IMR-90 (cell line): ENCODE data around the gene CD81. TPM values are rescaled to one million over a fixed set of nuclear protein-coding genes. Genes with fewer than 3 reads are reported as not detected.

ENCODE experiments used
- ATAC-seq: fragments of 200-7000 bp; cut with Tn5 transposase; 2 replicates; pipeline ENCODE4 v1.9.1; 2020; ENCODE audit warnings: low read depth, mild to moderate bottlenecking, moderate library complexity
- BruUV-seq: library from RNA; stranded (reverse); fragments of 400-500 nt; replicated peaks from 2 replicates; lab custom pipeline; 2021; lab: Mats Ljungman, UMichigan
- CTCF ChIA-PET: fragments of 300-600 bp; formaldehyde crosslinking; extraction: SDS; loops from one replicate; lab custom pipeline; 2021; ENCODE audit warnings: antibody characterized with exemption; lab: Yijun Ruan, JAX
- POLR2A ChIA-PET: fragments of 300-600 bp; sonication (Branson Sonifier 250); formaldehyde crosslinking; loops from one replicate; lab custom pipeline; 2022; ENCODE audit warnings: antibody characterized with exemption; ENCODE audit not compliant: unreplicated experiment; lab: Charles Lee
- DNase-seq: peaks from one replicate; pipeline ENCODE4 v3.0.0; 2013
- H2AFZ ChIP-seq: replicated peaks from 2 replicates; pipeline ENCODE3; 2013; ENCODE audit warnings: low read length, mild to moderate bottlenecking; ENCODE audit not compliant: poor library complexity
- H2AK5ac ChIP-seq: 2 replicates; pipeline ENCODE4 v1.6.1; 2013; ENCODE audit warnings: low read depth, low read length, inconsistent platforms
- H2AK9ac ChIP-seq: replicated peaks from 2 replicates; pipeline ENCODE3; 2013; ENCODE audit warnings: mild to moderate bottlenecking, low read depth, low read length, moderate library complexity; ENCODE audit not compliant: poor library complexity
- H2BK120ac ChIP-seq: 2 replicates; pipeline ENCODE4 v1.6.1; 2013; ENCODE audit warnings: low read depth, low read length, inconsistent platforms
- H2BK15ac ChIP-seq: 3 replicates; pipeline ENCODE4 v1.6.1; 2013; ENCODE audit warnings: low read depth, low read length, inconsistent platforms
- H2BK20ac ChIP-seq: 2 replicates; pipeline ENCODE4 v1.6.1; 2013; ENCODE audit warnings: low read depth, mild to moderate bottlenecking, inconsistent platforms, low read length, moderate library complexity
- H2BK5ac ChIP-seq: 2 replicates; pipeline ENCODE4 v1.6.1; 2013; ENCODE audit warnings: mild to moderate bottlenecking, low read depth, low read length, inconsistent platforms; ENCODE audit not compliant: poor library complexity, severe bottlenecking
- H3K14ac ChIP-seq: replicated peaks from 2 replicates; pipeline ENCODE4 v1.6.1; 2013; ENCODE audit warnings: low read depth, low read length, inconsistent platforms
- H3K18ac ChIP-seq: 2 replicates; pipeline ENCODE4 v1.6.1; 2013; ENCODE audit warnings: low read depth, low read length, control low read depth
- H3K23ac ChIP-seq: 2 replicates; pipeline ENCODE4 v1.6.1; 2013; ENCODE audit warnings: low read depth, low read length, inconsistent platforms
- H3K27ac ChIP-seq: 2 replicates; pipeline ENCODE4 v1.5.1; 2013; ENCODE audit warnings: mild to moderate bottlenecking, control low read depth, low read length; ENCODE audit not compliant: insufficient read depth
- H3K27me3 ChIP-seq: 2 replicates; pipeline ENCODE4 v1.6.1; 2013; ENCODE audit warnings: low read length; ENCODE audit not compliant: control insufficient read depth, insufficient read depth
- H3K36me3 ChIP-seq: 2 replicates; pipeline ENCODE4 v1.6.1; 2013; ENCODE audit warnings: low read length, mixed read lengths; ENCODE audit not compliant: control insufficient read depth, insufficient read depth
- H3K4ac ChIP-seq: 2 replicates; pipeline ENCODE4 v1.6.1; 2013; ENCODE audit warnings: low read depth, low read length, inconsistent platforms
- H3K4me1 ChIP-seq: 2 replicates; pipeline ENCODE4 v1.6.1; 2013; ENCODE audit warnings: low read length, mixed read lengths; ENCODE audit not compliant: control insufficient read depth, insufficient read depth
- H3K4me2 ChIP-seq: 2 replicates; pipeline ENCODE4 v1.6.1; 2013; ENCODE audit warnings: low read depth, mild to moderate bottlenecking, control low read depth, low read length, moderate library complexity
- H3K4me3 ChIP-seq: 2 replicates; pipeline ENCODE4 v1.5.1; 2013; ENCODE audit warnings: low read depth, mild to moderate bottlenecking, control low read depth, low read length, moderate library complexity; ENCODE audit not compliant: insufficient read depth
- H3K56ac ChIP-seq: 2 replicates; pipeline ENCODE4 v1.6.1; 2013; ENCODE audit warnings: low read length, inconsistent platforms; ENCODE audit not compliant: insufficient read depth; ENCODE audit errors: extremely low read depth
- H3K79me1 ChIP-seq, 2 experiments: 2 replicates each; pipeline ENCODE4 v1.6.1; 2013; ENCODE audit warnings: low read length in 2 of 2, inconsistent platforms in 1 of 2, low read depth in 1 of 2
- H3K9ac ChIP-seq: 2 replicates; pipeline ENCODE4 v1.6.1; 2013; ENCODE audit warnings: low read depth, low read length, control low read depth
- H3K9me1 ChIP-seq: 2 replicates; pipeline ENCODE4 v1.6.1; 2013; ENCODE audit warnings: low read length, inconsistent platforms; ENCODE audit not compliant: insufficient read depth
- H3K9me3 ChIP-seq: 2 replicates; pipeline ENCODE4 v1.6.1; 2013; ENCODE audit warnings: low read length; ENCODE audit not compliant: control insufficient read depth, insufficient read depth
- H4K20me1 ChIP-seq: 2 replicates; pipeline ENCODE4 v1.6.1; 2013; ENCODE audit warnings: low read length, inconsistent platforms; ENCODE audit not compliant: insufficient read depth
- H4K5ac ChIP-seq: 2 replicates; pipeline ENCODE4 v1.6.1; 2013; ENCODE audit warnings: mild to moderate bottlenecking, low read depth, low read length, control low read depth
- H4K8ac ChIP-seq, 2 experiments: 2 replicates each; pipeline ENCODE4 v1.6.1; 2013; ENCODE audit warnings: low read depth in 2 of 2, low read length in 2 of 2, control low read depth in 1 of 2, inconsistent platforms in 1 of 2
- H4K91ac ChIP-seq: 2 replicates; pipeline ENCODE4 v1.6.1; 2013; ENCODE audit warnings: low read depth, low read length, inconsistent platforms; ENCODE audit not compliant: insufficient read depth
- MXI1 ChIP-seq: IDR thresholded peaks from 2 replicates; pipeline ENCODE4 v1.6.1; 2012; ENCODE audit warnings: low read depth, mild to moderate bottlenecking, low read length, moderate library complexity, borderline replicate concordance
- POLR2A ChIP-seq: IDR thresholded peaks from 2 replicates; pipeline ENCODE4 v1.6.1; 2012; ENCODE audit warnings: mild to moderate bottlenecking, low read depth, low read length
- RFX5 ChIP-seq: IDR thresholded peaks from 2 replicates; pipeline ENCODE4 v1.8.0; 2012; ENCODE audit warnings: low read depth, mild to moderate bottlenecking, low read length, moderate library complexity
- SMC3 ChIP-seq: fragments of 150-350 bp; IDR thresholded peaks from 2 replicates; pipeline ENCODE4 v1.6.1; 2016; ENCODE audit warnings: low read depth, mild to moderate bottlenecking, antibody characterized with exemption, low read length, moderate library complexity
- WGBS, 2 experiments: methylation state at CpG; one replicate each; pipeline versions ENCODE4 v1.1.5 to v1.1.7; 2013; ENCODE audit warnings: missing lambda C conversion rate in 2 of 2; ENCODE audit not compliant: insufficient read length in 1 of 2; ENCODE audit errors: extremely low coverage in 2 of 2; 5-methylcytosine and 5-hydroxymethylcytosine counted together
- dilution Hi-C: fragments of 300-500 bp; cut with HindIII; formaldehyde crosslinking; loops from one replicate; pipeline ENCODE4 v1.14.3; 2018; ENCODE audit warnings: low sequenced_read_pairs; ENCODE audit not compliant: unreplicated experiment
- in situ Hi-C: fragments of 300-500 bp; cut with MboI; formaldehyde crosslinking; loops from 3 replicates; pipeline ENCODE4 v1.14.3; 2019; ENCODE audit warnings: low sequenced_read_pairs, inconsistent platforms, mixed read lengths
- intact Hi-C: fragments of 100-400 bp; cut with micrococcal nuclease; formaldehyde crosslinking; loops from 2 replicates; pipeline ENCODE4 v1.10.0; 2022
- polyA plus RNA-seq, 3 experiments: library from polyadenylated mRNA; depleted of rRNA; stranded (reverse); fragments of >200 nt; gene quantifications; 2 replicates each; pipeline ENCODE4 v1.2.3, GENCODE V29; 2012; ENCODE audit warnings: low replicate concordance in 1 of 3
- total RNA-seq: library from RNA; depleted of rRNA; stranded (reverse); fragments of >200 nt; gene quantifications from 2 replicates; pipeline ENCODE4 v1.2.3, GENCODE V29; 2012

The CD81 gene
- total and polyA plus RNA-seq, 2 of the 4 experiments (the other 2 are of a cell fraction) = 159 to 689 TPM

DNA sequence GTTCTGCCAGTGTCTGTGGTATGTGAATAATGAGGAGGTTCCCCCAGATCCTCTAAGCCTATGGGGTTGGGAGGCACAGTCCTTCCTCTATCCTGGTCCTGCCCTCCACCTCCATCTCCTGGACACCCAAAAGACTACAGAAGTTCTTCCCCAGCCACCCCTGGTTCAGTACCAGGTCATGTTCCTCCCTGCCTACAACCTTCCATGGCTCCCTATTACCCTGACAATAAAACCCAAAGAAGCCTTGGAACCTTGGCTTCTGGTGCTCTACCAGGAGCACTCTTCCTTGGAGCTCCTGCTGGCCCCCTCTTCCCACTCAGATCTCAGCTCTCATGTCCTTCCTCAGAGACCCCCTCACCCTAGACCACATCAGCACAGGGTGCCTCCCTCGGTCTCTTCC, 54.3 kb downstream of the CD81 start:
- Histone ChIP-seq H2AFZ (no peak overlapping the region), H3K4me2 (no peak overlapping the region), H4K5ac (no peak overlapping the region), H3K4me3 (no peak overlapping the region), H3K4me1 (no peaks in the 10 kb centered on the region), H3K27me3 (peaks cover 6% of the 10 kb centered on the region; the same call in 1 of the 2 replicates), H2BK15ac (no peak overlapping the region), H3K4ac (no peak overlapping the region), H3K14ac (no peak overlapping the region), H2AK9ac (no peak overlapping the region), H4K8ac (no peak overlapping the region), H3K79me1 (no peaks in the 10 kb centered on the region), H2AK5ac (no peak overlapping the region), H3K9me1 (no peaks in the 10 kb centered on the region), H3K36me3 (no peaks in the 10 kb centered on the region), H2BK5ac (no peak overlapping the region), H4K91ac (no peak overlapping the region), H2BK20ac (no peak overlapping the region), H3K18ac (no peak overlapping the region), H4K20me1 (no peaks in the 10 kb centered on the region), H3K9me3 (no peaks in the 10 kb centered on the region), H3K56ac (no peak overlapping the region), H2BK120ac (no peak overlapping the region), H3K27ac (no peak overlapping the region), H3K9ac (no peak overlapping the region), H3K23ac (no peak overlapping the region)
- BruUV-seq = no TSS peak
- ChIA-PET CTCF (no interaction called here), POLR2A (no interaction called here)
- intact Hi-C loops (no loop called here), in situ Hi-C loops (loop anchor here (10.0 kb wide), 1 partner anchor 83 kb away; no protein-coding TSS in a partner anchor), dilution Hi-C loops (no loop called here)
- DNase-seq = no peak
- WGBS, 2 experiments = no CpG with 5 or more reads among the region's 1 CpG
- no peak for ATAC-seq
- TF ChIP-seq POLR2A (no peak), RFX5 (no peak), MXI1 (no peak), SMC3 (no peak)
